Lung (tissue), 12 donors: ENCODE results near the gene TEX9. TPM values are rescaled to one million over a fixed set of nuclear protein-coding genes. Genes with fewer than 3 reads are reported as not detected.

Source experiments
- ATAC-seq: fragments of 200-7000 bp; cut with Tn5 transposase; one replicate; pipeline ENCODE4 v1.9.1; 2020; ENCODE audit warnings: moderate number of reproducible peaks; ENCODE audit not compliant: insufficient read depth, low FRiP score
- DNase-seq, 3 donors: peaks; one replicate each; pipeline ENCODE4 v3.0.0-alpha.2; 2013 to 2017
- H3K27ac ChIP-seq, 2 donors: one replicate each; pipeline ENCODE4 v1.5.1; 2013; ENCODE audit warnings: mild to moderate bottlenecking in 2 of 2, moderate library complexity in 2 of 2, control low read depth in 1 of 2, inconsistent platforms in 1 of 2, low read depth in 1 of 2, low read length in 1 of 2
- H3K27me3 ChIP-seq, 3 donors: one replicate each; pipeline ENCODE4 v1.5.1; 2013; ENCODE audit warnings: low read length in 2 of 3; ENCODE audit not compliant: control insufficient read depth in 3 of 3, insufficient read depth in 3 of 3
- H3K36me3 ChIP-seq, 4 donors: one replicate each; pipeline ENCODE4 v1.5.1; 2013; ENCODE audit warnings: low read length in 4 of 4, mild to moderate bottlenecking in 1 of 4, moderate library complexity in 1 of 4; ENCODE audit not compliant: control insufficient read depth in 4 of 4, insufficient read depth in 4 of 4
- H3K4me1 ChIP-seq, 5 donors: one replicate each; pipeline ENCODE4 v1.5.1; 2013; ENCODE audit warnings: low read length in 5 of 5, mild to moderate bottlenecking in 2 of 5, moderate library complexity in 1 of 5; ENCODE audit not compliant: control insufficient read depth in 5 of 5, insufficient read depth in 5 of 5
- H3K4me3 ChIP-seq: one replicate; pipeline ENCODE4 v1.5.1; 2013; ENCODE audit warnings: mild to moderate bottlenecking, control low read depth, moderate library complexity
- H3K9ac ChIP-seq, 2 donors: one replicate each; pipeline ENCODE4 v1.5.1; 2013; ENCODE audit warnings: low read length in 2 of 2, control low read depth in 1 of 2; ENCODE audit not compliant: insufficient read depth in 1 of 2
- H3K9me3 ChIP-seq, 4 donors: one replicate each; pipeline ENCODE4 v1.5.1; 2013; ENCODE audit warnings: low read length in 3 of 4, mild to moderate bottlenecking in 1 of 4, moderate library complexity in 1 of 4; ENCODE audit not compliant: control insufficient read depth in 4 of 4, insufficient read depth in 3 of 4
- WGBS, 2 donors: extraction: QIAGEN DNeasy Blood & Tissue Kit; methylation state at CpG; one replicate each; pipeline ENCODE4 v1.1.7; 2013; 5-methylcytosine and 5-hydroxymethylcytosine counted together
- polyA plus RNA-seq, 2 donors: library from polyadenylated mRNA; stranded (reverse); fragments of 200-250 nt; gene quantifications; one replicate each; pipeline ENCODE4 v1.2.1, GENCODE V29; 2013
- total RNA-seq, 2 donors: library from RNA; depleted of rRNA in 1 of 2; stranded (reverse); fragments of >200 nt in 1 of 2; gene quantifications; one replicate each; pipeline ENCODE4 v1.2.1, GENCODE V29; 2014 to 2021
- TF ChIP-seq, protein P1 (sequence below): IDR thresholded peaks from 2 replicates; pipeline ENCODE4 v1.5.1; 2012; ENCODE audit warnings: mild to moderate bottlenecking; ENCODE audit errors: control extremely low read depth, extremely low read depth
- donor health status: control.
- donor health status: control.
- donor health status: Bipolar disorder and iron deficiency.
- donor health status: healthy.
- donor health status: DM: yes; HTN: yes; CAD: no.

The TEX9 gene
- total and polyA plus RNA-seq, 4 donors: 3.5 to 46.3 (median 11.0) TPM

GRCh38 chr15:56322444-56322843 lies 42.8 kb upstream of the TEX9 start:
- no peak overlapping the region for H3K27ac ChIP-seq
- H3K27me3 ChIP-seq: no peaks in the 10 kb centered on the region
- H3K4me3 ChIP-seq: no peak overlapping the region
- TF ChIP-seq, protein P1, sequence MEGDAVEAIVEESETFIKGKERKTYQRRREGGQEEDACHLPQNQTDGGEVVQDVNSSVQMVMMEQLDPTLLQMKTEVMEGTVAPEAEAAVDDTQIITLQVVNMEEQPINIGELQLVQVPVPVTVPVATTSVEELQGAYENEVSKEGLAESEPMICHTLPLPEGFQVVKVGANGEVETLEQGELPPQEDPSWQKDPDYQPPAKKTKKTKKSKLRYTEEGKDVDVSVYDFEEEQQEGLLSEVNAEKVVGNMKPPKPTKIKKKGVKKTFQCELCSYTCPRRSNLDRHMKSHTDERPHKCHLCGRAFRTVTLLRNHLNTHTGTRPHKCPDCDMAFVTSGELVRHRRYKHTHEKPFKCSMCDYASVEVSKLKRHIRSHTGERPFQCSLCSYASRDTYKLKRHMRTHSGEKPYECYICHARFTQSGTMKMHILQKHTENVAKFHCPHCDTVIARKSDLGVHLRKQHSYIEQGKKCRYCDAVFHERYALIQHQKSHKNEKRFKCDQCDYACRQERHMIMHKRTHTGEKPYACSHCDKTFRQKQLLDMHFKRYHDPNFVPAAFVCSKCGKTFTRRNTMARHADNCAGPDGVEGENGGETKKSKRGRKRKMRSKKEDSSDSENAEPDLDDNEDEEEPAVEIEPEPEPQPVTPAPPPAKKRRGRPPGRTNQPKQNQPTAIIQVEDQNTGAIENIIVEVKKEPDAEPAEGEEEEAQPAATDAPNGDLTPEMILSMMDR: no peak
- H3K9ac ChIP-seq: no peak overlapping the region
- no peak for ATAC-seq
- 49 to 63% methylated on average over 2 of the region's 2 CpGs for WGBS, 2 donors
- no peaks in the 10 kb centered on the region for H3K9me3 ChIP-seq
- H3K4me1 ChIP-seq: no peaks in the 10 kb centered on the region
- no peak for DNase-seq
- no peaks in the 10 kb centered on the region for H3K36me3 ChIP-seq

DNA sequence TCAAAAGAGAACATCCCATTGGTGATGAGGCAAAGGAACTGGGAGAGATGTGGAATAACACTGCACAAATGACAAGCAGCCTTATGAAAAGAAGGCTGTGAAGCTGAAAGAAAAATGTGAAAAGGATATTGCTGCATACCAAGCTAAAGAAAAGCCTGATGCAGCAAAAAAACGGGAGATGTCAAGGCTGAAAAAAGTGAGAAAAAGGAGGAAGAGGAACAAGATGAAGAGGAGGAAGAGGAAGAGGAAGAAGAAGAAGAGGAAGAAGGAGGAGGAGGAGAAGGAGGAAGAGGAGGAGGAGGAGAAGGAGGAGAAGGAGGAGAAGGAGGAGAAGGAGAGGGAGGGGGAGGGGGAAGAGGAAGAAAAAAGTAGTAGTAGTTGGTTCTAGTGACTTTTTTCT lies 41.8 kb upstream of the TEX9 start:
- H3K27me3 ChIP-seq: no peaks in the 10 kb centered on the region
- 21 to 27% methylated on average over 1 of the region's 1 CpG for WGBS, 2 donors
- TF ChIP-seq, protein P1: no peak
- no peaks in the 10 kb centered on the region for H3K9me3 ChIP-seq
- H3K27ac ChIP-seq: no peak overlapping the region
- no peaks in the 10 kb centered on the region for H3K4me1 ChIP-seq
- H3K36me3 ChIP-seq: no peaks in the 10 kb centered on the region
- DNase-seq: no peak
- no peak overlapping the region for H3K4me3 ChIP-seq
- no peak for ATAC-seq
- H3K9ac ChIP-seq: no peak overlapping the region

DNA sequence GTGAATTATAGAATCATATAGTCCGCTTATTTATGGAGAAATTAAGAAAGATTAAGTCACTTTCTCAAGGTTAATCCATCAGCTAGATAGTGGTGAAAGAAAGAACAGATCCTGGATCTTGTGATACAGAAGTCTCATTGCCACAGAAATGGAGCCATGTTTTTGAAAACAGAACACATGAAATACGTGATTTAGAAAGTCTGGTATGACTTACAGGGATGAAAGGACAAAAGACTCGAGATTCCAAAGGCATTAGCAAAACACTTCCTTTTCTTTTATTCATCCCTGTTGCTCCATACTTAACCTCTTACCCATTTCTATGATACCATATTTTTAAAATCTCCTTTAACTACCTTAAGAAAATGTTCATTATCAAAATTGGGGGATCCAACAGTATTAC lies 40.0 kb upstream of the TEX9 start:
- ATAC-seq: no peak
- no peaks in the 10 kb centered on the region for H3K4me1 ChIP-seq
- TF ChIP-seq, protein P1: no peak
- H3K4me3 ChIP-seq: no peak overlapping the region
- no peak overlapping the region for H3K27ac ChIP-seq
- no peak overlapping the region for H3K9ac ChIP-seq
- DNase-seq: no peak
- peaks cover 0 to 3% (median 0%) of the 10 kb centered on the region in 4 donors for H3K9me3 ChIP-seq
- no peaks in the 10 kb centered on the region for H3K27me3 ChIP-seq
- H3K36me3 ChIP-seq: no peaks in the 10 kb centered on the region
- 56 to 64% methylated on average over 3 of the region's 3 CpGs for WGBS, 2 donors
